NCI-H2171 treated with DMSO at 0.1 percent for 48 hours (cell line): Measurements from ENCODE around the gene EML1.
A peak's percentile ranks its signal among the peaks of the same experiment; 100 is the strongest.

Source experiments
- DNase-seq: peaks from one replicate; lab custom pipeline; 2025; lab: John Stamatoyannopoulos, UW

The EML1 gene

GRCh38 chr14:99779751-99780150 lies 13.5 kb upstream of the EML1 start:
- no peak for DNase-seq

GRCh38 chr14:99780690-99781089 lies 12.5 kb upstream of the EML1 start:
- no peak for DNase-seq

- DNase-seq: no peak
Measured at GRCh38 chr14:99781091-99781490, 12.1 kb upstream of the EML1 start.

- DNase-seq: no peak
Measured at GRCh38 chr14:99781853-99782610, 11.2 kb upstream of the EML1 start.

GRCh38 chr14:99784508-99784907 lies 8.7 kb upstream of the EML1 start:
- no peak for DNase-seq

GRCh38 chr14:99785426-99785825 lies 7.8 kb upstream of the EML1 start:
- DNase-seq: no peak

- no peak for DNase-seq
Measured at GRCh38 chr14:99786511-99786989, 6.7 kb upstream of the EML1 start.

GRCh38 chr14:99788713-99789112 lies 4.5 kb upstream of the EML1 start:
- DNase-seq: no peak

GRCh38 chr14:99789581-99789980 lies 3.6 kb upstream of the EML1 start:
- no peak for DNase-seq

GRCh38 chr14:99790201-99790977 lies 2.8 kb upstream of the EML1 start:
- DNase-seq: peak; percentile 86

- peak; percentile 52 for DNase-seq
Measured at GRCh38 chr14:99790978-99791376, 2.2 kb upstream of the EML1 start.

GRCh38 chr14:99791476-99792209 lies 1.6 kb upstream of the EML1 start:
- no peak for DNase-seq

- DNase-seq: no peak
Measured at GRCh38 chr14:99792210-99792535, 1.0 kb upstream of the EML1 start.

GRCh38 chr14:99792551-99793212 lies 531 bp upstream of the EML1 start:
- DNase-seq: no peak

GRCh38 chr14:99794151-99794780 lies 1.1 kb downstream of the EML1 start:
- peak; percentile 29 for DNase-seq

GRCh38 chr14:99795046-99795445 lies 1.8 kb downstream of the EML1 start:
- no peak for DNase-seq

- DNase-seq: no peak
Measured at GRCh38 chr14:99797231-99797630, 4.0 kb downstream of the EML1 start.

- DNase-seq: no peak
Measured at GRCh38 chr14:99800781-99801180, 7.6 kb downstream of the EML1 start.

- no peak for DNase-seq
Measured at GRCh38 chr14:99802301-99803105, 9.3 kb downstream of the EML1 start.

- peak; percentile 30 for DNase-seq
Measured at GRCh38 chr14:99803106-99803775, 10.0 kb downstream of the EML1 start.
